Ishikawa (cell line): Measurements from ENCODE around the gene PTPN13.

Experiments
- CEBPB ChIP-seq: IDR thresholded peaks from 2 replicates; pipeline ENCODE4 v1.6.1; 2012
- CREB1 ChIP-seq: IDR thresholded peaks from 2 replicates; pipeline ENCODE4 v1.6.1; 2012; ENCODE audit warnings: low read depth
- EGR1 ChIP-seq: IDR thresholded peaks from 2 replicates; pipeline ENCODE4 v1.6.1; 2012
- EP300 ChIP-seq: IDR thresholded peaks from 2 replicates; pipeline ENCODE4 v1.6.1; 2012; ENCODE audit warnings: borderline replicate concordance
- FOXM1 ChIP-seq: IDR thresholded peaks from 2 replicates; pipeline ENCODE4 v1.6.1; 2012; ENCODE audit warnings: low read depth, borderline replicate concordance
- MAX ChIP-seq: IDR thresholded peaks from 2 replicates; pipeline ENCODE4 v1.6.1; 2012
- NFIC ChIP-seq: IDR thresholded peaks from 2 replicates; pipeline ENCODE4 v1.6.1; 2012
- RAD21 ChIP-seq: IDR thresholded peaks from 2 replicates; pipeline ENCODE4 v1.6.1; 2012; ENCODE audit warnings: low read depth
- REST ChIP-seq: IDR thresholded peaks from 2 replicates; pipeline ENCODE4 v1.6.1; 2012; ENCODE audit warnings: low read depth, mild to moderate bottlenecking
- TAF1 ChIP-seq: IDR thresholded peaks from 2 replicates; pipeline ENCODE4 v1.6.1; 2012; ENCODE audit warnings: low read depth, mild to moderate bottlenecking
- TEAD4 ChIP-seq: IDR thresholded peaks from 2 replicates; pipeline ENCODE4 v1.6.1; 2012
- YY1 ChIP-seq: IDR thresholded peaks from 2 replicates; pipeline ENCODE4 v1.6.1; 2012; ENCODE audit warnings: low read depth
- ZBTB7A ChIP-seq: IDR thresholded peaks from 2 replicates; pipeline ENCODE4 v1.6.1; 2012; ENCODE audit warnings: low read depth

- TF ChIP-seq TEAD4: no peak
- no peak for TF ChIP-seq RAD21
- no peak for TF ChIP-seq EP300
- TF ChIP-seq FOXM1: no peak
- no peak for TF ChIP-seq YY1
- TF ChIP-seq TAF1: no peak
- TF ChIP-seq CEBPB: no peak
- no peak for TF ChIP-seq CREB1
- no peak for TF ChIP-seq MAX
- TF ChIP-seq EGR1: no peak
- TF ChIP-seq NFIC: no peak
- TF ChIP-seq ZBTB7A: no peak
- no peak for TF ChIP-seq REST
Observed at GRCh38 chr4:86683167-86683566, 89.1 kb downstream of the PTPN13 start.
